ENCODE data around the gene KCNIP4. TPM values are rescaled to one million over a fixed set of nuclear protein-coding genes. Genes with fewer than 3 reads are reported as not detected.

Gene KCNIP4
- total and polyA plus RNA-seq, 9 of the 15 experiments (the other 6 are each of a cell fraction or from before 2014, with no cell fraction given): 0.25 to 0.41 TPM; not detected in 7

GRCh38 chr4:21733894-21734630, 214.5 kb downstream of the KCNIP4 start (continued):
- TF ChIP-seq ZMIZ1 (IDR thresholded peaks at IDR 0.05; ENCODE audit: low read depth in 2 of 2, low read length in 2 of 2) (no peak), HMG20A (CRISPR knock-in tag; conservative IDR thresholded peaks at IDR 0.05) (no peak), ZNF79 (CRISPR knock-in tag; IDR thresholded peaks at IDR 0.05; ENCODE audit: low read depth) (no peak), MYC (IDR thresholded peaks at IDR 0.05; ENCODE audit: low read depth, low read length) (no peak), MYC (CRISPR knock-in tag; IDR thresholded peaks at IDR 0.05; ENCODE audit: borderline replicate concordance, low read depth) (no peak), ZKSCAN1 (IDR thresholded peaks at IDR 0.05; ENCODE audit: low read depth, low read length) (no peak), ZNF766 (CRISPR knock-in tag; conservative IDR thresholded peaks at IDR 0.05) (no peak), FIP1L1 (IDR thresholded peaks at IDR 0.05; ENCODE audit: low read depth, low read length, poor library complexity, severe bottlenecking) (no peak), ZNF174 (CRISPR knock-in tag; IDR thresholded peaks at IDR 0.05) (no peak), ZNF764 (CRISPR knock-in tag; IDR thresholded peaks at IDR 0.05; ENCODE audit: low read depth) (no peak), ZNF232 (CRISPR knock-in tag; IDR thresholded peaks at IDR 0.05) (no peak)
